CD4-positive, alpha-beta T cell treated with Interleukin-21 for 1 hour (primary cell): ENCODE results near the gene GRHL3.
A peak's percentile ranks its signal among the peaks of the same experiment; 100 is the strongest.

ENCODE experiments used
- DNase-seq: peaks from one replicate; pipeline ENCODE4 v3.0.0-alpha.2; 2020

GRHL3 gene

DNA sequence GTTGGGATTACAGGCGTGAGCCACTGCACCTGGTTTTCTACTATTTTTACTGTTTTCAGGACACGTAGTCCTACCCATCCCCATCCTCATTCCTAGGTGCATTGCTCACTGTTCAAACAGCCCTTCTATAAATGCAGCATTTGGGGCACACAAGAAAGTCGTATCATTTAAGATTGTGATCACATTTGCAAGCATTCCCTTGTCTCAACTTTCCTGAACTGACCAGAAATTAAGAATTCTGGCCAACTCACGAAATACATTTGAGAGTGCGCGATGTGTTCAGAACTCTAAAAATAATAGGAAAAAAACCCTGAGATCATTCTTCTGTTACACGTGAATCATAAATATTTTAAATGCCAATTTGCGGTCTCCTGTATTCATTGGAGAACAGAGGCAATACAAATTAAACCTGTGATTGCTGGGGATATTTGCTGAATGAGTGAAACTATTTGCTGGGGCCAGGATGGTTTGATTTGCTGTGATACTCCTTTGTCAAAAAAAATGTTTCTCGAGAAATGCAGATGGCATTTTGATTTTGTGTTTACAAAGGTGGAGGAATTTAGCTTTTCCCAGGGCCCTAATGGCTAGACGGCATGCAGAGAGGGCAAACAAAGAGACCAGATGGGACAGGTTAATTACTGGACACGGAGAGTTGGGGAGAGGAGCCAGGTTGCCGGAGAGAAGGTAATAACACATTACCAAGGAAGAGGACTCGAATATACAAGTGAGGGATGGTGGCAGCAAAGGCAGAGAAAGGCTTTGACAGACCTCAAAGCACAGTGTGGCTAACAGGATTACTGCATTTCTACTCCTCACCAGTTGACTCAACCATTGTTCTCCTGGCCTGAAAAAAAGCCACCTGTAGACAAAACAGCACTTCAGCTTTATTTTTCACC lies 56.0 kb downstream of the GRHL3 start:
- no peak for DNase-seq

DNA sequence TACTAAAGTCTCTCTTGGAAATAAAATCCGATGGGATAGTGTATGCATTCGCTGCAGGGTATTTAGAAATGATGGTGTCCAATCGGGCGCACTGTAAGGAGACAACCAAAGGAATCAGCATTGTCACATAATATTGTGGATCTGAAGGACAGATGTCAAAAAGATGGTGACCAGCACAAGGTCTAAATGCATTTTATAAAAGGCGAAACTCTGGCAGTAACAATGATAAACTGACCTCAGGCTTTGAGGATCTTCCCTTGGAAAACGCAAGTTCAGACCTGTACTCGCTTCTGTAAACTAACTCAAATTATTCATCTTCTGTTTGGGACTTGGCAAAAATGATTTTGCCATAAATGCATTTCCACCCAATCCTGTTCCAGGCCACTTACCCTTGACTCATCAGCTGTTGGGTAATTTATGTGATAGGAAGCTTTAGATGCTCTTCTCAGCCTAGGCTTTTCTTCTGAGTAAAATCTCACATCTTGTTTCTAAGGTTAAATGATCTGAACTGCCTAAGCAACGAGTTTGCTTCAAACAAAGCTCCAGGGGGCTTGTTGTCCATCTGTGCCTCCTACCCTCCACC lies 60.7 kb downstream of the GRHL3 start:
- no peak for DNase-seq

DNA sequence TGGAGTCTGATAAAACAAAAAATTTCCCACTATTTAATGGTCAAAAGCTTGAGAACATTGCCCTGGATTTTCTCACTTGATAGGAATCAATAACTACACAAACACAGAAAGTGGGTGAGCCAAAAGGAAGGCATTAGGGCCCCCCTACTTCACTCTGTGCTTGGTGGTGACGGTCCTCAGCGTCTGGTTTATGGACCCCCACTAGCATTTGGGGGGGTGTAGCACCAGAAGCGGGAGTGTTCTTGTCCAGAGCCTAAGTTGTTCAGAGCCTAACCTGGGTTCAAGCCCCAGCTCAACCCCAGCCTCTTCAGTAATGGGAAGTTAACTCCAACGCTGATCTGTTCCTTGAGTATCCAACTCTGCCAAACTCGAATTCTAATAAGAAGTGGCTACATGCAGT lies 61.4 kb downstream of the GRHL3 start:
- DNase-seq: no peak

DNA sequence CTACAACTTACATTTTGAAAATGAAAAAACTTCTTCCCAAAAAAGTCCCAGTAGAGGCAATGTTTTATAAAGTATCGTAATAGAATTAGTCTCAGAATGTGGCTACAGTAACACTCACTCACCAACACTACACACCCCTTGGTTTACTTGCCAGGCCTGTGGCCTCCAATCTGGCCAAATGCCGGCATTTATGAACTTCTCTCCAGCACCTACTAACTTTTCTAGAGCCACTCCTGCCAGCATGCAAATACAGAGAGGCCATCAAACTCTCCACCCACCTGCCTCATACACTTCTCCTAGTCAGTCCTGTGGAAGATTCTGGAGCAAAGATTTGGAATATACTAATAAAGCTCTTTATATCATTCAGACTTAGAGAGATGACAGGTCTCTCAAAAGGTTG lies 62.1 kb downstream of the GRHL3 start:
- no peak for DNase-seq

DNA sequence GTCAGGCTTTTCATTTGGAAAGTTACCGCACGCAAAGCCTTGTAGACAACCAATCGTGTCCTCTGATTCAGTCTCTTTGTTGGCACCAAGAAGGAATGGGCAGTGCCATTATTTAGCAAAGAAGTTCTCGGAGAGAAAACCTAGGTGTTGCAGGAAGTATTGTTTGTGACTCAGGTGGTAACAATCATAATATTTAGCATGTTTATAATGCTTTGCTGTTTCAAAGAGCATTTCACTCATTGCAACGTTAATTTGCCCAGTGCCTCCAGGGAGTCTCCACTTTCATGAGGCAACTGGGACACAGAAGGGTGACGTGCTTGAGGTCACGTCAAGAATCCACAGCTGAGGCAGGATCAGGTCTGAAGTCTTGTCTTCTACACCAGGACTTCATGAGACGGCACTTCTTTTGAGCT lies 63.0 kb downstream of the GRHL3 start:
- DNase-seq: no peak

DNA sequence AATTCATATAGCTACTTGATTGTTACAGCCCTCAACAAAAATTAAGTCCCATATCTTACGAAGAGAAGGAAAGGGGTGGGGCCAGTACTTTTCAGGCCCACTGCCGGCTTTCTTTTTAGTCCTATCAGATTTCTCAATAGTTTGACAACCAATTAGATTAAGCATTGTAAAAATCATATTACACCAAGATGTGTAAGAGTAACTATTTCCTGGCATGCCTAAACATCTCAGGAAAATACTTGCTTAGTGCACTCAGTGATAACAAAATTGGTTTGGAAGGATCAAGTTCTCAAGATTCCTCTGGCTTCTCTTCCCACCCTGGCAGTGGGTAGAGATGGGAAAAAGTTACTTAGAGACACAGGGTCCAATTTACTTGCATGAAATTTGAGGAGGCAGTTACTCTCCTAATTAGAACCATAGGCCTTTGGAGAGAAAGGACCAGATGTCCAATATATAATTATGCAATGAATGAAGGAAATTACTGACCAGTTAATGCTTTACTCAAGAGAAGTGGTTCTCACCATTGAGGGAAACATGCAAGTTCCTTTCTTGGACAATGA lies 64.3 kb downstream of the GRHL3 start:
- DNase-seq: no peak

DNA sequence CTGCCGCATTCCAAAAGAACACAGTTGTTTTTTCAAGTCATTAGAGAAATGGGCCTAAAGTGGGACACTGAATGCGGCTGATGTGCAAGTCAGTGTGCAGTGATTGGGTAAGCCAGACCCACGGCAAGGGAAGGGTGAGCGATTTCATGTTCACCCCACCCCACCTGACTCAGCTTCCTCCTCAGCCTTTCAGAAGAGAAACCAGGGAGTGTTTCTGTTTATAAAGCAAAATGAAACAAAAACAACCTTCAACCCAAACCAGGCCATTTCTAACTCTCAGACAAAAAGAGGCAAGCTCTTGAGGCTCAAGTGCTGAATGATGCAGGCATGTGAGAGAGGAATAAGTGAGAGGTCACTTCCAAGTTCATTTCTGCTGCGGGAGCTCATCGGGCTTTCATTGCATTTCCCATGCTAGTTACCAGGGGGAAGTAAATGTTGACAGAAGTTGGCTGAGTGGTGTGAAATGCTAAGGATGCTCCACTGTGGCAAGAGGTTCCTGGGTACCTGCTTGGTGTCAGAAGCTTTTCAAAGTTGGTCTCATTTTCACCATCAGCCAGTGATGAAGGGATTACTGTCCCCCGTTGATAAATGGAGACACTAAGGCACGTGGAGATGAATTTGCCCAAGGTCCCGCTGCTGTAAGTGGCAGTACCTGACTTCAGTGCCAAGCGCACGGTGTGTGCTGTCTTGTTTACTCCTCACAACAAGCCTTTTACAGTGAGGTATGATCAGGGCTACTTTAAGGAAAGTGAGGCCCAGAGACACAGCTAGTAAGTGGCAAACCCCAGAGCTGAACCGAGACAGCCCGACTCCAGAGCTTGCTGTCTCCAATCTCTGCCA lies 65.3 kb downstream of the GRHL3 start:
- DNase-seq: peak; percentile 34

DNA sequence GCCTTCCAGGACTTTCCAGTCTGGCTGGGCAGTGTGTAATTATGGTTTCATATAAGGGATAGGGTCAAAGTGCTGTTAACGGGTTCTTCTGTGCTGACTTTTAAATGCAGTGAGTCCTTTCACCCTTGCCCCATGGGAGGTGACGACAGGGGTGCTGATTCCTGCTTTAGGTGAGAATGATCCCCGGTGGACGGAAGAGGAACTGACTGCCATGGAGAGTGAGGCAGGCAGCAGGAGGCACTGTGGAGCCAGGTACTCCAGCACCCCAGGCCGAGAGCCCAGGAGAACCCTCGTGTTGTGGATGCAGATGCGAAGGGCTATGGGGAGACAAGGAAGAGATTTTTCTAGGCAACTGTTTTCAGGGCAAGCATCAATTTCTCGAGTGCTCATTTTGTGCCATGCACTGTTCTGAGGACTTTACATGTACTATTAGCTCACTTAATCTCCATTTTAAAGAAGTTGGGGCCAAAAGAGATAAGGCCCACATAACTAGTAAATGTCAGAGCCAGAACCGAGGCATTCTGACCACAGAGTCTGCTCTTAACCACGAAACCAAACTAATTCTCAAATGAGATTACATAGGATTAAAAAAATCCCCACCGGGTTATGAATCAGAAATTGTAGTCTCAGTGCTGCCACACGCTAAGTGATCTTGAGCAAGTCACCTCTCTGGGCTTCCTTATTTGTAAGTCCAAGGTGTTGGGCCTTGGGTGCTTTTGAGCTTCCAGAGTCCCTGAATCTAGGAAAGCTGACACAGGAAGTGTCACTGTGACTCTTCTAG lies 66.2 kb downstream of the GRHL3 start:
- DNase-seq: peak; percentile 27

DNA sequence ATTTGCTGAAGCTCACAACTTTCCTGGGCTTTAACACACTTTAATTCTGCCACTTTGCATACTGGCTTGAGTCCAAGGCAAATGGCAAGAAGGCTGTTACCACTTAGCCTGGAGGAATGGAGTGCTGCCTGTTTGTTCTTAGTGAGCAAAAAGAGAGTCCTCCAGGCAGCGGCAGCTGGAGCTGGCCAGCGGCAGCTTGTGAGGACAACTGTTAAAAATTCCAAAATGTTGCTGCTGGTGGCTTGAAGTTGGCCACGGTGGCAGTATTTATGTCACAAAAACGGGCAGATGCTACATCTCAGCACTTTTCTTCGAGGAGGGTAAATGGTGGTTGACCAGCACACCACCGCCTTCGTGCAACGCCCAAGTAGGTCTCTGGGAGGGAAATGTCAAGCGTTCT lies 67.1 kb downstream of the GRHL3 start:
- DNase-seq: no peak

DNA sequence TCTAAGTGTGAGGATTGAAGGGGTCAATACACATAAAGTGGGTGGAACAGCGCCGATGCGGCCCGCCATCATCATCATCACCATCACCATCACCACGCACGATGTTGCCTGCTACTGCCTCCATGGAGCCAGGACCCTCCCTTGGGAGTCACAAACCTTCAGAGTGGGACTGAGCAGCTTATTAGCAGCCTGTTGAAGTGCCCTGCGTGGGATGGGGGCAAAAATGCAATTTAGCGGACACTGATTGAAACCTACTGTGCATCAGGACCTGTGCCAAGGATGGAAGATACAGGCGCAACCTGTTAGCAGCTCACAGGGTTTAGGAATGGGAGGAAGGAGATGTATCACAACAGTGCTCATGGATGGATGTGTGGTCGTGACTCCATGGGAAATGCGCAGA lies 67.8 kb downstream of the GRHL3 start:
- DNase-seq: no peak

DNA sequence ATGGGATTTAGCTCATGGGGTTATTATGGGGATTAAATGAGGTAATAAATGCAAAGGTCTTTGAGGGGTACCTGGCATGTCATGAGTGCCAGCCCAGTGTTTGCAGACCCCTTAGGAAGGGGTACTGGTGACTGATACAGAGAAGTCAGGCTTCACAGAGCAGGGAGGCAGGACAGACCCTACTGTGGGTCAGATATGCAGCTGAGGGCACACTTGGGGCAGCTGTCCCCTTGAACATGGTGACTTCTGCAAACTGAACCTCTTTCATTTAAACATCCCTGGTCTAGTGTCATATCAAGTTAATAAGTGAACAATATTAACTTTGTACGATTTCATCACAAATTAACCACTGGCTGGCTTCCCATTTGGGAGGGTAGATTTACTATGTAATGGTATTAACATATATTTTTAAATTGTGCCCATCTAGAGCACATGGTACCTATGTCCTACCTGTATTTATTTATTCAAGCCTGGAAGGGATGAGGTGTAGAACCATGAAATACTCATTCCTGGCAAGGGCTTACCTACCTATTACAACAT lies 68.5 kb downstream of the GRHL3 start:
- no peak for DNase-seq

DNA sequence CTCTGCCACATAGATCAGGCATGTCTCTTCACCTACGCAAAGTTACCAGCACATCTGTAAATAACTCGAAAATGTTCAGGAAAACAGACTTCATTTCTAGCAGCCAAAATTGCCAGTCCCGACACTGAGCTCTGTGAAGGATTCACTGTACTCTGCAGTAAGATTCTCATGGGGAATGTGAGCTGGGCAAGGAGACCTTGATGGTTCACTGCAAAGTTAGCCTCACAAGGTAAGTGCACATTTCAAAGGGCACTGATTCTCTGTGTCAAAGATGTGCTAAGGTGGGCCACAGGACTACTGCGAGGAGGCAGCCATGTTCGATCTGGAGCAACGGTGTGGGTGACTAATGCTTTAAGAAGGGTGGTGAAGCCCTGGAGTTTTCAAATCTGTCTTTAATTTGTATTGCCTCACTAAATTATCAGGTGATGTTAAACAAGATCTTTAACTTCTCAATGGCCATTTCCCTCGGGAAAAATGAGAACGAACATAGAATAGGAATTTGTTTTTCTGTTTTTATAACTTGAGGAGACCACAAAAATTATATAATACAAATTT lies 69.3 kb downstream of the GRHL3 start:
- DNase-seq: no peak

DNA sequence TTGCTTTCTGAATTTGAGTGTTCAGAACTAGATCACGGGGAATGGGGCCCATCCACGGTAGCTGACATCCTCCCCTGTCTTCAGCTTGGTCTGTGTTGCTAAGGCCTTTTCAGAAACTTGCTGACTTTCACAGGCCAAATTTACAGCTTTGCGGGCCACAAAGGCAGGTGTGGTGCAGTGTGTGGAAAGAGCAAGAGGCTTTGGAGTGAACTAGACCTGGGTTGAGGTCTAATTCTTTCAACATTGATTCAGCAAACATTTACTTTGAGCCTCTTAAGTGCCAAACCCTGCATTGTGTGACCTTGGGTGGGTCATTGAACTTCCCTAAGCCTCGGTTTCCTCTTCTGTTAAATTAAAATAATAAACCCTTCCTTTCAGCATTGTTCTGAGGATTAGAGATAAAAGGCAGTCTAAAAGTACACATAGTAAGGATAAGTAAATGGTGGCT lies 70.1 kb downstream of the GRHL3 start:
- no peak for DNase-seq

DNA sequence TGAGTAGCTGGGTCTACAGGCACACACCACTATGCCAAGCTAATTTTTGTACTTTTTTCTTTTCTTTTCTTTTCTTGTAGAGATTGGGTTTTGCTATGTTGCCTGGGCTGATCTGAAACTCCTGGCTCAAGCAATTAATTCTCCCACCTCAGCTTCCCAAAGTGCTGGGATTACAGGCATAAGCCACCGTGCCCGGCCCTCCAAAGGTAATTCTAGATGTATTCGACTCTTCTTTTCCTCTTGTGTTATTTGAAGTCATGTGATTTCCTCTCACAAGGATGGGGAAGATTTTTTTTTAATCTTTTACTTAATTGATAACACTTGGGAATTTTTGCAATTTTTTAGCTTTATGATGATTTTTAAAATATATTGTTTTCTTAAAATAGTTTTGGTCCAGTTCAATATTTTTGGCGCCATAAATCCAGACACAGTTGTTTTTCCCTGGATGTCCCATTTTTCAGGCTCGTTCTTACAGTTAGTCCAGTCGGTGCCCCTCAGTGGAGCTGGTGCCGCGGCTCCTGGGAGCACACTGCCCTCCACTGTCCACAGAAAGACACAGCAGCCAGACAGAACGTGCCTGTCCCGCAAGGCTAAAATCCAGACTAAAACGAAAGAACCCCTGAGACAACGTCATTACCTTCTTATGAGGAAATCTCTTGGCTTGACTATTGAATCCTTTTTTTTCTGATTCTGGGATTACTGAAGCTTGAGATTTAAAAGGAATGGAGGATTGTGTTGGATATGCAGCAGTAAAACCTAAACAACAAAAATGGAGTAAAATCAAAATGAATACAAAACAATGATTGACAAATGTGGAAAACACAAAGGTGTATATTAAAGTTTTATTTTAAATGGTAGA lies 72.0 kb downstream of the GRHL3 start:
- DNase-seq: peak; percentile 82

DNA sequence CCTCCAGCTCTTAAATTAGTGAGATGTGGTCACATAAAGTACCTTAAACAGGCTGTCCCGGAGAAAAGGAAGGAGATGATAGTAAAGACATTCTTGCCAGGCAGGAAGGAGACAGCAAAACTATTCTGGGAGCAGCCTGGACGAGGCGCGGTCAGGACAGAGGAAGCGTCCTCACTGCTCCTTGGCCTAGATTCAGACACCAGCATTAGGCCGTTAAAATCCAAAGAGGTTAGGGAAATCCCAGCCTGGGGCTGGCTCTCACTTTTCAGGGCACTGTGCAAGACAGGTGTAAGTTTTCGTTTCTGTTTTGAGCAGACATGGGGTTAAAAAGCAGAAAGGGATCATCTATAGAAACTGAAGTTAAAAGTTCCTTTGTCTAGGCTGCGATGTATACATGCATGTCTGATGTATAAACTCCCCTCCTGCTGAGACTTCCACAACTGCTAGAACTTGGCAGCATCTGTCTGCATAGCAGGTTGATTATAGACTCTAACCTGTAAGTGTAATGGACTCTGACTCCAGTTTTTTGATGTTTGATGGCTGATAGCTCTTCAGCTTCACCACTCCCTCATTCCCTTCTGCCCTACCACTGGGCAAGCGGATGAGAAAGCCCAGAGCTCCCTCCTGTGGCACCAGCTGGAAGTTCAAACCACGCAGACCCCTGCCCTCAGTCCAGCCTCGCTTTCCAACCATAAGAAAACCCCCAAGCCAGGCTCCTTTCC lies 72.9 kb downstream of the GRHL3 start:
- peak; percentile 75 for DNase-seq

DNA sequence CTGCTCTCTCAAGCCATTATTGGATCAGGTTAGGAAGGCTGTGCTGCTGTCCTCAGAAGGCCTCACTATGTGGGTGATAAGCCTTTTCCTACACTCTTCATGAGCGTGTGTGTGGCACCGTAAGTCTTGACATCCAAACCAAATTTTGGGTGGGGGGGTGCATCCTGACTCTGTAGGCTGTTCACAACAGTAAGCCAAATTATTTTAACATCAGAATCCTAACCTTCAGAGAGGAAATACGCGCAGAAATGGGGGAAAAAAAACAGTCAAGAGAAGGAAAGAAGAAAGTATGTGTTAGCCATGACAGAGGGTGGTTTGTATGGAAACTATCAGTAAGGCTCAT lies 73.4 kb downstream of the GRHL3 start:
- no peak for DNase-seq

DNA sequence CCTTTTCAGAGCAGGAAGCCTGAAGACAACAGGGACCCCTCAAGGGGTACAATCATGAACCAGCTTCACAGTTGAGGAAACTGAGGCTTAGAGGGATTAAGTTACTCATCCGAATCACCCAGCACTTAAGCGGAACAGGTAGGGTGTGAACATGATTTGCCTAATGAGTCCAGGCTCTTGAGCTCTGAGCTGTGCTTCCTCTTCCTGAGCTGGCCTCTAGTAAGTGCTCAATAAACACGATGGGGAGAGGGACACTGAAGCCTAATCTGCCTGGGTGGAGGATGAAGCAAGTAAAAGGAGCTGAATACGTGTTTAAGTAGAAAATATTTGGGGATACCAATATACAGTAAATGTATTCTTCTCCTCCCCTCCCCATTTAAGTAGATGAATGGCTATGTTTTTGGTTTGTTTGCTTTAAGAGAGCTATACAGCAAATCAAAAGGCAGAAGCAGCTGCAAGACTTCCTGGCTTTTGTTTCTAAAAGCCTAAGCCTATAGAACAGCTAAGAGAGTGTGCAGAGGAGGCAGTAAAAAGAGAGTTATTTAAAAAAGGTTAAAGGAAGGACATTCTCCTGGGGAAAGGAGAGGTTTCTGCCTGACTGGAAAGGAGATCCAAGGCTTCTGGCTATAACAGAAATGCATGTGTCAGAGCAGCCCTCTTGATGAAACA lies 74.0 kb downstream of the GRHL3 start:
- no peak for DNase-seq

DNA sequence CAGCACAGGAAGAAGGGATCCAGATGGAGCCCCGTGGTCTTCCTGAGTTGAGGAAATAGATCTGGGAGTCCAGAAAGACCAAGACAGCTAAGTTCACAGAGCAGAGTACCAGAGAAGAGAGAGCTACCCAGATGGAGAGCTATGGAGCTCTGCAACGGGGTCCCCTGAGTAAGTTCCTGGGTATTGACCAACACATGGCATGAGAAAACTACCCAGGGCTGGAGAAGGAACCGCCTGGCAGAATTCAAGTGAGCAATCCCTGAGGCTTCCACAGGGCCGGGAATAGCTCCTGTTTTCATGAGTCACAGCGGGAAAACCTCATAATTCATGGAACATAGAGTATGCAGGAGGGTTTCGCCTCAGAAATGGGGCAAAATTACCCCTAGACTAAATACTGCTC lies 74.7 kb downstream of the GRHL3 start:
- DNase-seq: no peak

DNA sequence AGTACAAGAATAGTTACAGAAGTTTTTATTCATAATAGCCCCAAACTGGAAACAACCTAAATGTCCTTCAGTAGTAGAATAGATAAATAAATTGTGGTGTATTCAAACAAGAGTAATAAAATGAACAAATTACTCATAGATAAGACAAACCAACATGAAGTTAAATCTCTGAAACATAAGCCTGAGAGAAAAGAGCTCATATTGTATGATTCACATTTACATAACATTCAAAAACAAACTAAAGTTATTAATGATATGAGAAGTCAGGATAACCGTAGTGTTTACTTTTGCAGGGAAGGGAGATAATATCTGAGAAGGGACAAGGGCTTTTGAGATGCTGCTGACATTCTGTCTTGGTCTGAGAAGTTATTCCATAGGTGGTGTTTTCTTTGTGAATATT lies 80.9 kb downstream of the GRHL3 start:
- no peak for DNase-seq

DNA sequence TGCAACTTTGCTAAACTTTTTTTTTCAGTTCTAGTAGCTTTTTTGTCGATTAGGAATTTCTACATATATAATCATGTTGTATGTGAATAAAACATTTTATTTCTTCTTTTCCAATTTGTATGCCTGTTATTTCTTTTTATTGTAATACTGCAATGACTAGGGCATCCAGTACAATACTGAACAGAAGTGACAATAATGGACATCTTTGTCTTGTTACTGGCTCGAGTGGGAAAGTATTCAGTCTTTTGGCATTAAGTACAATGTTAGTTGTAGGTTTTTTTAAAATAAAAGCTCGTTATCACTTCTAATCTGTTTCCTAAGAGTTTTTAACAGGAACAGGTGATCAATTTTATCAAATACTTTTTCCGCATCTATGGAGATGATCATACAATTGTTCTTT lies 84.6 kb downstream of the GRHL3 start:
- DNase-seq: no peak
